Calu3 (cell line): Measurements from ENCODE around the gene TUBE1. TPM values are rescaled to one million over a fixed set of nuclear protein-coding genes. Genes with fewer than 3 reads are reported as not detected.

Experiments
- BruUV-seq: library from RNA; stranded (reverse); fragments of 400-500 nt; replicated peaks from 2 replicates; lab custom pipeline; 2021; lab: Mats Ljungman, UMichigan
- CTCF ChIA-PET: fragments of 300-600 bp; sonication (Branson Sonifier 250); formaldehyde crosslinking; loops from one replicate; lab custom pipeline; 2022; ENCODE audit warnings: antibody characterized with exemption; lab: Charles Lee
- DNase-seq: peaks from one replicate; pipeline ENCODE4 v3.0.0; 2022
- H3K27ac Mint-ChIP-seq: one replicate; pipeline ENCODE4 v1.8.0; 2022; ENCODE audit warnings: mixed read lengths; ENCODE audit not compliant: unreplicated experiment
- H3K27me3 Mint-ChIP-seq: one replicate; pipeline ENCODE4 v1.8.0; 2022; ENCODE audit warnings: mixed read lengths; ENCODE audit not compliant: unreplicated experiment
- H3K36me3 Mint-ChIP-seq: one replicate; pipeline ENCODE4 v1.8.0; 2022; ENCODE audit warnings: mild to moderate bottlenecking, moderate library complexity, mixed read lengths; ENCODE audit not compliant: insufficient read depth, unreplicated experiment
- H3K4me1 Mint-ChIP-seq: one replicate; pipeline ENCODE4 v1.8.0; 2022; ENCODE audit warnings: mild to moderate bottlenecking, low read depth, mixed read lengths; ENCODE audit not compliant: unreplicated experiment
- H3K4me3 Mint-ChIP-seq: one replicate; pipeline ENCODE4 v1.8.0; 2022; ENCODE audit warnings: mild to moderate bottlenecking, low read depth, moderate library complexity, mixed read lengths; ENCODE audit not compliant: unreplicated experiment
- H3K9me3 Mint-ChIP-seq: one replicate; pipeline ENCODE4 v1.8.0; 2022; ENCODE audit warnings: low read depth, mixed read lengths; ENCODE audit not compliant: unreplicated experiment
- intact Hi-C: fragments of 100-400 bp; cut with micrococcal nuclease; formaldehyde crosslinking; loops from one replicate; pipeline ENCODE4 v1.10.0; 2022; ENCODE audit not compliant: unreplicated experiment
- total RNA-seq: library from RNA; stranded (reverse); gene quantifications from 2 replicates; pipeline ENCODE4 v1.2.3, GENCODE V29; 2022
- TF ChIP-seq, protein P1 (sequence below): fragments of 200-600 bp; IDR thresholded peaks from one replicate; pipeline ENCODE4 v1.8.0; 2022; ENCODE audit warnings: antibody characterized with exemption; ENCODE audit not compliant: unreplicated experiment

TUBE1 gene
- total RNA-seq, 1 experiment from 2014 or later, result 21.0 TPM

DNA sequence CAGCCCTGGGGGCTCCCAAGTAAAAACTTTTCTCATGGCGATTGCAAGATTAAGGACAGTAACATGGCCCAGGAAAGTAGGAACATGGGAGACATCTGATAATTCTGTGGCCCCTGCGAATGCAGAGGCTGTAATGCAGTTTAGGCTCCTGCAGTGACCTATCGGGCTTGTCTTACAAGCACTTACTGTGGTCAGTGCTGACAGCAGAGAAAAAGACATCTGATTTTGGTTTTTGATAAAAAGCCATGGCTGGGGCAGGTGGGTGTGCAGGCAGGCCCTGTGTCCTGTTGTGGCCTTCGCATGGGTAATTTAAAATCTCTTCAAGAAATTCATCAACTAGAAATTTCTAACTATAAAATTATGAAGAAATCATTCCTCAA lies 52.7 kb downstream of the TUBE1 start:
- H3K9me3 Mint-ChIP-seq, result no peaks in the 10 kb centered on the region
- H3K36me3 Mint-ChIP-seq, result no peaks in the 10 kb centered on the region
- no TSS peak for BruUV-seq
- CTCF ChIA-PET, result no interaction called here
- H3K4me3 Mint-ChIP-seq, result no peak overlapping the region
- intact Hi-C loops, result no loop called here
- DNase-seq, result no peak
- H3K27ac Mint-ChIP-seq, result no peak overlapping the region
- peaks cover 36% of the 10 kb centered on the region for H3K27me3 Mint-ChIP-seq
- H3K4me1 Mint-ChIP-seq, result peaks cover 8% of the 10 kb centered on the region
- TF ChIP-seq, protein P1, sequence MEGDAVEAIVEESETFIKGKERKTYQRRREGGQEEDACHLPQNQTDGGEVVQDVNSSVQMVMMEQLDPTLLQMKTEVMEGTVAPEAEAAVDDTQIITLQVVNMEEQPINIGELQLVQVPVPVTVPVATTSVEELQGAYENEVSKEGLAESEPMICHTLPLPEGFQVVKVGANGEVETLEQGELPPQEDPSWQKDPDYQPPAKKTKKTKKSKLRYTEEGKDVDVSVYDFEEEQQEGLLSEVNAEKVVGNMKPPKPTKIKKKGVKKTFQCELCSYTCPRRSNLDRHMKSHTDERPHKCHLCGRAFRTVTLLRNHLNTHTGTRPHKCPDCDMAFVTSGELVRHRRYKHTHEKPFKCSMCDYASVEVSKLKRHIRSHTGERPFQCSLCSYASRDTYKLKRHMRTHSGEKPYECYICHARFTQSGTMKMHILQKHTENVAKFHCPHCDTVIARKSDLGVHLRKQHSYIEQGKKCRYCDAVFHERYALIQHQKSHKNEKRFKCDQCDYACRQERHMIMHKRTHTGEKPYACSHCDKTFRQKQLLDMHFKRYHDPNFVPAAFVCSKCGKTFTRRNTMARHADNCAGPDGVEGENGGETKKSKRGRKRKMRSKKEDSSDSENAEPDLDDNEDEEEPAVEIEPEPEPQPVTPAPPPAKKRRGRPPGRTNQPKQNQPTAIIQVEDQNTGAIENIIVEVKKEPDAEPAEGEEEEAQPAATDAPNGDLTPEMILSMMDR, result no peak

DNA sequence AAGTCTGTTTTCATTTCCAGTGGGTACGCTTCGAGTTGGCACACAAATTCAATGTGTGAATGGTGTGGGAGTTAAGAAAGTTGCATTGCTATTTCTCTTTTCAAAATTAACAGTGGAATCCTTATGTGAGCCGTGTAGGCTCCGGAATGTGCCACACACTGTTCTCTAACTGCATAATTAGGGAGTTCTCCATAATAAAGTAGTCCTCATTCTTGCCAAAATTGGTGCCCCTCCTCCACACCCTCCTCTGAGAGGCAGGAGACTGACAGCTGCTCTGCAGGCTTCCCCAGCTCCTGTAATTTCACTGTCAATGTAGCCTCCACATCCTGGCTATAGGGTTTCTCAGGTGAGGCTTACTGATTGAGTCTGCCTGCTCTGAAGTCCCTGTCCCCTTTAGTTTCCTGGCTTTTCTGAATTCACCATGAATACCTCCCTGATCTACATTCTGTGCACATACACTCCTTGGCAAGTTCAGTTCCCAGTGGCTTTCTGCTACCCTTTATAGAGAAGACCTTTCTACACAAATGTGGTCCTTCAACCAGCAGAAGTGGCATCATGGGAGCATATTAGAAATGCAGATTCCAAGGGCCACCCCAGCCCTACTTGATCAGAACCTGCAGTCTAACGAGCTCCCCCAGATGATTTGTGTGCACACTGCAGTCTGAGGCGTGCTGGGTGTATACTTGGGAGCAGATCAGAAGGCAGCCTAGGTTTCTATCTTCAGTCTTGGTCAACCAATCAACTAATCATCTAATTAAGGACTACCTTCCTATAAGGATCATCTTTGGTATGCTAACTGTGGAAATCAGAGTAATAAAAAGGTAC lies 53.3 kb downstream of the TUBE1 start:
- Mint-ChIP-seq H3K4me3 (no peak overlapping the region), H3K27ac (no peak overlapping the region), H3K27me3 (peaks cover 36% of the 10 kb centered on the region), H3K36me3 (no peaks in the 10 kb centered on the region), H3K4me1 (peaks cover 14% of the 10 kb centered on the region), H3K9me3 (no peaks in the 10 kb centered on the region)
- CTCF ChIA-PET, result no interaction called here
- BruUV-seq, result no TSS peak
- intact Hi-C loops, result no loop called here
- TF ChIP-seq, protein P1, result no peak
- no peak for DNase-seq

DNA sequence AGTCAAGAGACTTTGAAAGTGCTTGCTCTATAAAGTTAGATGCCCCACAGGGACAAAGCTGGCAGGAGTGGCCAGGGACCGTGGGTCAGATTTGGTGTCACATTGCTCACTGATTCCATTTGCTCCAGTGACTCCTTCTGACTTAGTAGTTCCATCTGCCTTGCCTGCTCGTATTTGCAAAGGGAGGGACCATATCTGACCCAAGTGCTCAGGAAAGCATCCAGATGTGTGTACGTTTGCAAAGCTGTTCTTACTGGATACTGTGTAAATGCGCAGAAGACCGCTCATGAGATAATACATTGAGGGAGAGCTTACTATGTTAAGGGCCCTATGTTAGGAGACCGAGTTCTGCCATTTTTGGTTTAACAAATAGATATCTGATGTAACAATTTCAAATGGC lies 54.6 kb downstream of the TUBE1 start:
- CTCF ChIA-PET, result no interaction called here
- H3K36me3 Mint-ChIP-seq, result no peaks in the 10 kb centered on the region
- DNase-seq, result no peak
- TF ChIP-seq, protein P1, result no peak
- no peak overlapping the region for H3K27ac Mint-ChIP-seq
- H3K27me3 Mint-ChIP-seq, result peaks cover 36% of the 10 kb centered on the region
- peaks cover 15% of the 10 kb centered on the region for H3K4me1 Mint-ChIP-seq
- H3K4me3 Mint-ChIP-seq, result no peak overlapping the region
- BruUV-seq, result no TSS peak
- intact Hi-C loops, result no loop called here
- H3K9me3 Mint-ChIP-seq, result no peaks in the 10 kb centered on the region

DNA sequence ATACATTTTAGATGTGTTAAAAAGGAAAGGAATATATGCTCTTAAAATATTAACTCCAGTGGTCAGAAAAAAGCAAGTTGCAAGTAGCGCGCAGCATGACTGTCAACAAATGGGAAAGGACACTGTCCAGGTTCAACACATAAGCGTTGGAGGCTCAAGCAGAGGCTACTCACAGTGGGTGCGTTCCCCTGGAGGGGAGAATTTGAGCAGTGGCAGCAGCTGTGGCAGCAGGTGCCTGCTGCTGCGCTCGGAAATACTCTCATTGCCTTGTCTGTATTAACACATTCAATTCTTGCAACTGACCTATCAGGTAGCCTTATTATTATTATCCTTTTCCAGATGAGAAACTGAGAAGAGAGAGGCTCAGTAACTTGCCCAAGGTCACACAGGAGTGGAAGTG lies 55.3 kb downstream of the TUBE1 start:
- no peak overlapping the region for H3K27ac Mint-ChIP-seq
- H3K27me3 Mint-ChIP-seq, result peaks cover 36% of the 10 kb centered on the region
- H3K4me3 Mint-ChIP-seq, result no peak overlapping the region
- no TSS peak for BruUV-seq
- H3K4me1 Mint-ChIP-seq, result peaks cover 15% of the 10 kb centered on the region
- H3K36me3 Mint-ChIP-seq, result no peaks in the 10 kb centered on the region
- intact Hi-C loops, result no loop called here
- DNase-seq, result no peak
- no peaks in the 10 kb centered on the region for H3K9me3 Mint-ChIP-seq
- CTCF ChIA-PET, result no interaction called here
- TF ChIP-seq, protein P1, result no peak
